Limb (tissue), 2 donors: ENCODE results near the gene SLCO1C1.

Experiments
- DNase-seq, 2 donors: peaks; one replicate each; pipeline ENCODE4 v3.0.0-alpha.2; 2016; ENCODE audit errors: extremely low spot score in 2 of 2

SLCO1C1 gene

DNA sequence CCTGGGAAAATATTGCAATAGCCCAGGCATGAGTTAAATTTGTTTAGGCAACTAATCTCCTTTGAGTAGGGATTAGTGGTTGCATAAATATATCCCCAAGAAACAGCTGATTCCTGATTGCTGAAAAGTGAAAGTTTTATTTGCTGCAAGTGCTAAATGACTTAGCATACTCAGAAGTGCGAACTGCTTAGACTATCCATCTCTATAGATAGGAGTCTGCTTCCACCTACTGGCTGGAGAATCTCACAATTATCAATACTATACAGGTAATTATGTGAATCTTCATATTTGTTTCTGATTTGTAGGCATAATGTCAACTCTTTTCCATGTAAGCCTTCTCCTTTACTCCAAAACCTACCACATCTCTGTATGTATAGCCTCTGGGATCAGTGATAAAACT lies 103.4 kb downstream of the SLCO1C1 start:
- peak in 1 of 2 donors; percentile 23 for DNase-seq

DNA sequence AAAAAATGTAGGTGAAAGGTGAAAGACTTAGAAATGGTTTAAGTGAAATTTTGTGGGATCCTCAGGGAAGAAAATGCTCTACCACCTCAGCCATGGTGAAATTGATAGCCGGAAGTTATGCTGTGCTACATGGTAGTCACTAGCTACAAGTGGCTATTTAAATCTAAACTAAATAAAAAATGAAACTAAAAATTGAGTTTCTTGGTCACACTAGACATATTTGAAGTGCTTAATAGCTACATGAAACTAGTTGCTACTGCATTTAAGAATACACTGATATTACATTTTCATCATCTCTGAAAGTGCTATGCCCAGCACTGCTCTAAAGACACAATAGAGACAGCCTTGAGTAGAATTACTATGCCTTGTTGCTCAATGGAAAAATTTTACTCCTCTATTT lies 105.0 kb downstream of the SLCO1C1 start:
- no peak for DNase-seq

DNA sequence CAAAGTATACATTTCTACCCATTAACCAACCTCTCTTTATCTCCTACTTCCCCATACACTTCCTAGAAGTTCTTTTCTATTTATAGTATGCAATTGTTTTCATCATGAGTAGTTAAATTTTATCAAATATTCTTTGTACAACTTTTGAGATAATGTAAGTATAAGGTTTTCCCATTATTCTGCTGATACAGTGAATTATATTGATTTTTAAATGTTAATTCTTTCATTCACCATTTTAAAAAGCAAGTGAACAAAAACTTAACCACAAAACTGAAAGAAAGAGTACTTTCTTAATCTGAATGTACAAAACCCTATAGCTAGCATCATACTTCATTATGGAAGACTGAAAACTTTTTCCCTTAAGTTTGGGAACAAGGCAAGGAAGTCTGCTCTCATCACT lies 105.9 kb downstream of the SLCO1C1 start:
- DNase-seq, result no peak
